GM19193 (cell line): Measurements from ENCODE around the gene CLCA4.

Experiments
- POLR2A ChIP-seq: IDR thresholded peaks from 4 replicates; pipeline ENCODE4 v1.6.1; 2011; ENCODE audit not compliant: insufficient read depth, insufficient read length; ENCODE audit errors: extremely low read depth

The CLCA4 gene

GRCh38 chr1:86546787-86547221 is at the start of gene CLCA4:
TSS of gene CLCA4 (plus strand) at chr1:86547078. CDS start at chr1:86547120, 42 bp downstream.
- no peak for TF ChIP-seq POLR2A

- no peak for TF ChIP-seq POLR2A
Observed at GRCh38 chr1:86498281-86498680, 48.6 kb upstream of the CLCA4 start.

- no peak for TF ChIP-seq POLR2A
Observed at GRCh38 chr1:86499987-86500593, 46.8 kb upstream of the CLCA4 start.

GRCh38 chr1:86500714-86501113 is 46.2 kb upstream of the CLCA4 start:
- no peak for TF ChIP-seq POLR2A

GRCh38 chr1:86502721-86503405 is 44.0 kb upstream of the CLCA4 start:
- no peak for TF ChIP-seq POLR2A

GRCh38 chr1:86503406-86504136 is 43.3 kb upstream of the CLCA4 start:
- no peak for TF ChIP-seq POLR2A

GRCh38 chr1:86504137-86504479 is 42.8 kb upstream of the CLCA4 start:
- TF ChIP-seq POLR2A, result no peak

- no peak for TF ChIP-seq POLR2A
Observed at GRCh38 chr1:86504895-86505563, 41.8 kb upstream of the CLCA4 start.

GRCh38 chr1:86505564-86505902 is 41.3 kb upstream of the CLCA4 start:
- no peak for TF ChIP-seq POLR2A

GRCh38 chr1:86507935-86508582 is 38.8 kb upstream of the CLCA4 start:
- no peak for TF ChIP-seq POLR2A

- TF ChIP-seq POLR2A, result no peak
Observed at GRCh38 chr1:86508583-86508969, 38.3 kb upstream of the CLCA4 start.

- TF ChIP-seq POLR2A, result no peak
Observed at GRCh38 chr1:86515597-86515996, 31.3 kb upstream of the CLCA4 start.

- TF ChIP-seq POLR2A, result no peak
Observed at GRCh38 chr1:86516335-86516734, 30.5 kb upstream of the CLCA4 start.

GRCh38 chr1:86517336-86517735 is 29.5 kb upstream of the CLCA4 start:
- TF ChIP-seq POLR2A, result no peak

GRCh38 chr1:86520789-86521521 is 25.9 kb upstream of the CLCA4 start:
- TF ChIP-seq POLR2A, result no peak

- TF ChIP-seq POLR2A, result no peak
Observed at GRCh38 chr1:86521522-86521891, 25.4 kb upstream of the CLCA4 start.
